Activated CD4-positive, alpha-beta memory T cell treated with anti-CD3 and anti-CD28 coated beads for 36 hours (primary cell): Measurements from ENCODE around the gene PCIF1. TPM values are rescaled to one million over a fixed set of nuclear protein-coding genes. Genes with fewer than 3 reads are reported as not detected.

Source experiments
- CTCF ChIA-PET: fragments of 350-600 bp; sonication (Branson Sonifier 250); formaldehyde crosslinking; loops from one replicate; lab custom pipeline; 2021; ENCODE audit warnings: antibody characterized with exemption, inconsistent platforms; lab: Charles Lee
- POLR2A ChIA-PET: fragments of 350-600 bp; sonication (Branson Sonifier 250); formaldehyde crosslinking; loops from one replicate; lab custom pipeline; 2021; ENCODE audit warnings: antibody characterized with exemption; lab: Charles Lee
- DNase-seq: peaks from one replicate; pipeline ENCODE4 v3.0.0-alpha.2; 2020
- H3K27ac Mint-ChIP-seq: one replicate; pipeline ENCODE4 v1.8.0; 2021; ENCODE audit warnings: mixed read lengths
- H3K27me3 Mint-ChIP-seq: one replicate; pipeline ENCODE4 v1.8.0; 2021; ENCODE audit warnings: mixed read lengths
- H3K36me3 Mint-ChIP-seq: one replicate; pipeline ENCODE4 v1.8.0; 2021; ENCODE audit warnings: mixed read lengths
- H3K4me1 Mint-ChIP-seq: one replicate; pipeline ENCODE4 v1.8.0; 2021; ENCODE audit warnings: low read depth, mixed read lengths
- H3K4me3 Mint-ChIP-seq: one replicate; pipeline ENCODE4 v1.8.0; 2021; ENCODE audit warnings: mild to moderate bottlenecking, mixed read lengths
- H3K9me3 Mint-ChIP-seq: one replicate; pipeline ENCODE4 v1.8.0; 2021; ENCODE audit warnings: mixed read lengths
- intact Hi-C: fragments of 100-400 bp; cut with micrococcal nuclease; formaldehyde crosslinking; loops from one replicate; pipeline ENCODE4 v1.15.1; 2023
- total RNA-seq, 2 experiments: library from RNA; stranded (reverse); gene quantifications; one replicate each; pipeline ENCODE4 v1.2.3, GENCODE V29; 2021

Gene PCIF1
- total RNA-seq, 2 experiments from 2014 or later: 29.9 to 33.0 TPM

GRCh38 chr20:45965169-45966002 lies 30.9 kb downstream of the PCIF1 start:
- Mint-ChIP-seq H3K4me1 (peaks cover 21% of the 10 kb centered on the region), H3K4me3 (no peak overlapping the region), H3K27ac (peak overlapping the region; percentile 28), H3K9me3 (no peaks in the 10 kb centered on the region), H3K27me3 (no peaks in the 10 kb centered on the region), H3K36me3 (peaks cover 43% of the 10 kb centered on the region)
- peak; percentile 33 for DNase-seq
- POLR2A ChIA-PET: interaction anchor here (0.8 to 1.4 kb wide), 4 partner anchors 16 to 75 kb away, joined by 3 to 5 read pairs (median 4); partner anchors contain the start of gene PCIF1
- CTCF ChIA-PET: interaction anchor here (0.7 to 1.5 kb wide), 4 partner anchors 21 to 343 kb away, joined by 3 to 7 read pairs (median 4); no protein-coding TSS in a partner anchor
- intact Hi-C loops: loop anchor here (2.0 kb wide), 1 partner anchor 21 kb away; no protein-coding TSS in a partner anchor

DNA sequence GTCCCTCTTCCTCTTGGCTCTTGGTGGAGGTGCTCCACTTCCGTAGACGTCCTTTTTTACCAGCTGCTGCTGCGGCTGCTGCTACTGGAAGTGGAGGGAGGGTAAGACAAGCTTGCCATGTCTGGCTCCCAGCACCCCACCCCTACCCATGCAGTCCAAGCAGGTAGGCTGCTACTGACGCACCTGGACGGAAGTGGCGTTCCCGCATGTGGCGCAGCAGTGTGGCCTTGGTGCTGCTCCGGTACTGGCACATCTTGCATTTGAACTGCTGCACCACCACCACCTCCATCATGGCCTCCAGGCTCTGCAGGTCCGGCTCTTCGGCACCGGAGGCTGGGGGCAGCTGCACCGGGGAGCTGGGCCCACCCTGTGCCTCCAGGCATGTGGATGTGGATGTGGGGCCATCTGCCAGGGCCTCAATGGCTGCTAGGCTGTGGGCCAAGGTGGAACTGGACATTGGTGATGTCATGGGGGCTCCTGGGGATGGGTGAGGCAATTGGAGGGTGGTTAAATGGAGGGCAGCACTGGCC lies 33.1 kb downstream of the PCIF1 start:
- Mint-ChIP-seq H3K27ac (no peak overlapping the region), H3K4me3 (no peak overlapping the region), H3K36me3 (peaks cover 34% of the 10 kb centered on the region), H3K27me3 (peaks cover 3% of the 10 kb centered on the region), H3K9me3 (no peaks in the 10 kb centered on the region), H3K4me1 (peaks cover 28% of the 10 kb centered on the region)
- ChIA-PET CTCF (interaction anchor here (5.8 to 11.8 kb wide), 2 partner anchors 20 to 45 kb away, joined by 48 to 98 read pairs; no protein-coding TSS in a partner anchor), POLR2A (interaction anchor here (0.6 kb wide), 1 partner anchor 151 kb away, joined by 3 read pairs; no protein-coding TSS in a partner anchor)
- intact Hi-C loops: no loop called here
- DNase-seq: no peak

DNA sequence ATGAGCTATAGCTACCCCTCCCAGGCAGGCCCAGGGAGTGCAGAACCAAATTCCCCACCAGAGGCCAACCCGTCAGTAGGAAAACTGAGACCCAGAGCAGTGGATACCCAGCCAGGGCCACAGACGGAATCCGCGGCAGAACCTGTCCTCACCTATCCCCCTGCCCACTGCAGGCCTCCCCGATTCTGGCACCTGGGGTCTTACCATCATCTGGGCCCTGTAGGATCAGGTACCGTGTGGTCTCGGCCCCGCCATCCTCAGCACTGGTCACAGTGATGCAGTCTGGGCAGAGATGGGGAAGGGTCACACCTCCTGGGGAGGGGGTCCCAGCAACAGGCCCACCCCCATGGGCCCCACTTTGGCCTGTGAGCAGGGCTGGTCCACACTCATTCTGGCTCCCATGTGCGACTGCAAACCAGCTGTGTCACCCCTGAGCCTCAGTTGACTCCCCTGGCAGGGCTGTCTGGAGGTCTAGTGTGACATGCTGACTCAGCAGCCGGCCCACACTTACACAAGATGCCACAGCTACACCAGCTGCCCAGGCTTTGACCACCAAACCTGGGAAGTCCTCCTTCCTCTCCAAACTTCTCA lies 33.7 kb downstream of the PCIF1 start:
- H3K36me3 Mint-ChIP-seq: peaks cover 31% of the 10 kb centered on the region
- H3K27ac Mint-ChIP-seq: no peak overlapping the region
- peaks cover 29% of the 10 kb centered on the region for H3K4me1 Mint-ChIP-seq
- peaks cover 3% of the 10 kb centered on the region for H3K27me3 Mint-ChIP-seq
- no peaks in the 10 kb centered on the region for H3K9me3 Mint-ChIP-seq
- no peak overlapping the region for H3K4me3 Mint-ChIP-seq
- ChIA-PET POLR2A (interaction anchor here (0.6 to 2.8 kb wide), 2 partner anchors 24 to 151 kb away, joined by 3 to 14 read pairs; no protein-coding TSS in a partner anchor), CTCF (interaction anchor here (1.7 to 11.8 kb wide), 9 partner anchors 8 to 381 kb away, joined by 6 to 98 read pairs (median 45); partner anchors contain the start of gene PCIF1)
- no peak for DNase-seq
- intact Hi-C loops: no loop called here

DNA sequence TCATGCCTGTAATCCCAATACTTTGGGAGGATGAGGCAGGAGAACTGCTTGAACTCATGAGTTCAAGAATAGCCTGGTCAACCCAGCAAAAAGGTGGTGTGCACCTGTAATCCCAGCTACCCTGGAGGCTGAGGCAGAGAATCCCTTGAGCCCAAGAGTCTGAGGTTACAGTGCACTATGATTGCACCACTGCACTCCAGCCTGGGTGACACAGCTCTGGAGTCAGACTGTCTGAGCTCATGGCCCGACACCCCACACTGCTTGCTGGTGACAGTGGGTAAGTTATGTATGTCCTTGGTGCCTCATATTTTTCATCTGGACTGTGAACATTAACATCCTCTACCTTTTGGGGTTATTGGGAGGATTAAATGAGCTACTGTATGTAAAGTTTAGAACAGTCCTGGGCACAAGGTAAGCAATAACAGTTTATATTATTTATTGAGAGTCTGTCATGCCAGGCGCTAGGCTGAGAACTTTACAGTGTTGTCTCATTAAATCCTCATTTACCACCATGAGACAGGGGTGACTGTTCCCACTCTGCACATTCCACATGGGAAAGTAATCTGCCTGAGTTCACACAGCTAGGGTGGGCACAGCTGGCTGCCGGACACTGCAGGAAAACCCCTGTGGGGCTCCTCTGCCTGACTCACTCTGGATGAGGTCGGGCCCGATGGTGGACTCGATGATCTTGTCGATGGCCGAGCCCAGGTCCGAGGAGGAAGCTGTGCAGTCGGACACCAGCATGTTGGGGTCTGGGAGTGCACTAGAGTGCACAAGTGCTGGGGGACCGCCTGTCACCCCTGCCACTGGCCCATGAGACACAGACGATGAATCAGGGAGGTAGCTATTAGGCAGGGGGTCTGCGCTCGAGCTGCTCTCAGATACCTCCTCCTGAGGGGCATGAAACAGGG lies 34.6 kb downstream of the PCIF1 start:
- intact Hi-C loops: no loop called here
- no peak for DNase-seq
- peaks cover 29% of the 10 kb centered on the region for H3K4me1 Mint-ChIP-seq
- H3K27ac Mint-ChIP-seq: no peak overlapping the region
- H3K27me3 Mint-ChIP-seq: peaks cover 3% of the 10 kb centered on the region
- ChIA-PET POLR2A (interaction anchor here (2.8 to 3.6 kb wide), 2 partner anchors 25 to 35 kb away, joined by 14 to 28 read pairs; partner anchors contain the start of gene PCIF1), CTCF (interaction anchor here (0.7 to 11.8 kb wide), 26 partner anchors 9 to 380 kb away, joined by 3 to 98 read pairs (median 7); partner anchors contain the start of genes DNTTIP1, PCIF1, SLC12A5 and SNX21)
- H3K4me3 Mint-ChIP-seq: no peak overlapping the region
- peaks cover 24% of the 10 kb centered on the region for H3K36me3 Mint-ChIP-seq
- no peaks in the 10 kb centered on the region for H3K9me3 Mint-ChIP-seq

DNA sequence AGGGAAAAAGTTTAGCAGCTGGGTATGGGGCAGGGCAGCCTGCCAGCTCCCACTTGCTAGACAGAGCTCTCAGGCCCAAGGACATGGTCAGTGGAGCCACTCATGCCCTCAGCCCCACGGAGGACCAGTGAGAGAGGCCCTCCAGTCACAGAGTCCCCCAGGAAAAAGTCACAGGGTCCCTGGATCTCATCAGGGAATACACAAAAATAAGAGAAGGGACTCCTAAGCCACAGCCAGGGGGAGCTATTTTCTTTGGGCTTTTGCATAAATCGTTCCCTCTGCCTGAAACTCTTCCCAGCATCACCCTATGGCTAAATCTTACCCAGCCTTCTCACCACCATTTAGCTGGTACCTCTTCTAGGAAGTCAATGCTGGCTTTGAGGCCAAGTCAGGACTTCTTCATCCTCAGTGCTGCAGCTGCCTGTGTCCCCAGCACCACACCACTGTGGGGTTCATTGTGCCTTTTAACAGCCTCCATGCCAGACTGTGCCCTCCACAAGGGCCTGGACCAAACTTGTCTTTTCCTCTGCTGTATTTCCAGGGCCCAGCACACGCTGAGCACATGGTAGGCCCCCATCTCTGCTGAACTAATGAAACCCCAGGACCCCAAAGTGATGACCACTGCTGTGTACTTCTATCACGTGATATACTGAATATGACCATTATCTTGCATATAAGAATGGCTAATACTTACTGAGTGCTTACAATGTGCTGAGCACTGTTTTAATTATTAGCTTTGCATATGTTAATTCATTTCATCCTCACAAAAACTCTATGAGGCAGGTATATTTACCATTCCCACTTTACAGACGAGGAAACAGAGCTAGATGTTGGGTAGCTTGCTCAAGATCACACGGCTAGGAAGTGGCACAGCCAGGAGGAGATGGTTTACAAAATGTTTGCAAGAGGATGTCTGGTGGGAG lies 35.5 kb downstream of the PCIF1 start:
- intact Hi-C loops: loop anchor here (2.0 to 5.0 kb wide), 3 partner anchors 42 to 158 kb away; partner anchors contain the start of gene UBE2C
- POLR2A ChIA-PET: interaction anchor here (0.7 to 3.6 kb wide), 7 partner anchors 9 to 171 kb away, joined by 3 to 28 read pairs (median 4); partner anchors contain the start of gene PCIF1
- Mint-ChIP-seq H3K4me1 (peaks cover 28% of the 10 kb centered on the region), H3K9me3 (no peaks in the 10 kb centered on the region), H3K36me3 (peaks cover 21% of the 10 kb centered on the region), H3K4me3 (peak overlapping the region; percentile 85), H3K27ac (peak overlapping the region; percentile 99), H3K27me3 (peaks cover 3% of the 10 kb centered on the region)
- no peak for DNase-seq
- CTCF ChIA-PET: interaction anchor here (0.6 to 11.8 kb wide), 38 partner anchors 10 to 607 kb away, joined by 3 to 98 read pairs (median 4); partner anchors contain the start of genes DNTTIP1, PCIF1, SLC12A5 and SNX21

GRCh38 chr20:45970646-45971424 lies 36.4 kb downstream of the PCIF1 start:
- peaks cover 15% of the 10 kb centered on the region for H3K36me3 Mint-ChIP-seq
- POLR2A ChIA-PET: interaction anchor here (0.7 to 3.6 kb wide), 9 partner anchors 9 to 171 kb away, joined by 3 to 28 read pairs (median 4); partner anchors contain the start of genes PCIF1 and ZSWIM1
- H3K27me3 Mint-ChIP-seq: peaks cover 3% of the 10 kb centered on the region
- CTCF ChIA-PET: interaction anchor here (0.6 to 11.8 kb wide), 32 partner anchors 9 to 608 kb away, joined by 3 to 98 read pairs (median 6); partner anchors contain the start of genes DNTTIP1, PCIF1, SLC12A5 and SNX21
- H3K4me1 Mint-ChIP-seq: peaks cover 22% of the 10 kb centered on the region
- no peaks in the 10 kb centered on the region for H3K9me3 Mint-ChIP-seq
- intact Hi-C loops: loop anchor here (1.0 to 5.0 kb wide), 4 partner anchors 41 to 159 kb away; partner anchors contain the start of genes ACOT8, UBE2C and ZSWIM3
- H3K4me3 Mint-ChIP-seq: peak overlapping the region; percentile 85
- DNase-seq: peak; percentile 51
- H3K27ac Mint-ChIP-seq: peak overlapping the region; percentile 99

GRCh38 chr20:45971425-45971674 lies 36.9 kb downstream of the PCIF1 start:
- H3K36me3 Mint-ChIP-seq: peaks cover 15% of the 10 kb centered on the region
- CTCF ChIA-PET: interaction anchor here (1.0 to 11.8 kb wide), 11 partner anchors 11 to 608 kb away, joined by 3 to 98 read pairs (median 16); partner anchors contain the start of genes CTSA, NEURL2, PCIF1 and SYS1
- peak overlapping the region; percentile 99 for H3K27ac Mint-ChIP-seq
- intact Hi-C loops: loop anchor here (1.0 to 5.0 kb wide), 4 partner anchors 41 to 159 kb away; partner anchors contain the start of genes ACOT8, UBE2C and ZSWIM3
- H3K4me1 Mint-ChIP-seq: peaks cover 21% of the 10 kb centered on the region
- H3K9me3 Mint-ChIP-seq: no peaks in the 10 kb centered on the region
- POLR2A ChIA-PET: interaction anchor here (1.2 to 3.6 kb wide), 6 partner anchors 37 to 172 kb away, joined by 3 to 28 read pairs (median 4); partner anchors contain the start of genes PCIF1 and ZSWIM1
- peaks cover 3% of the 10 kb centered on the region for H3K27me3 Mint-ChIP-seq
- no peak for DNase-seq
- H3K4me3 Mint-ChIP-seq: peak overlapping the region; percentile 85

DNA sequence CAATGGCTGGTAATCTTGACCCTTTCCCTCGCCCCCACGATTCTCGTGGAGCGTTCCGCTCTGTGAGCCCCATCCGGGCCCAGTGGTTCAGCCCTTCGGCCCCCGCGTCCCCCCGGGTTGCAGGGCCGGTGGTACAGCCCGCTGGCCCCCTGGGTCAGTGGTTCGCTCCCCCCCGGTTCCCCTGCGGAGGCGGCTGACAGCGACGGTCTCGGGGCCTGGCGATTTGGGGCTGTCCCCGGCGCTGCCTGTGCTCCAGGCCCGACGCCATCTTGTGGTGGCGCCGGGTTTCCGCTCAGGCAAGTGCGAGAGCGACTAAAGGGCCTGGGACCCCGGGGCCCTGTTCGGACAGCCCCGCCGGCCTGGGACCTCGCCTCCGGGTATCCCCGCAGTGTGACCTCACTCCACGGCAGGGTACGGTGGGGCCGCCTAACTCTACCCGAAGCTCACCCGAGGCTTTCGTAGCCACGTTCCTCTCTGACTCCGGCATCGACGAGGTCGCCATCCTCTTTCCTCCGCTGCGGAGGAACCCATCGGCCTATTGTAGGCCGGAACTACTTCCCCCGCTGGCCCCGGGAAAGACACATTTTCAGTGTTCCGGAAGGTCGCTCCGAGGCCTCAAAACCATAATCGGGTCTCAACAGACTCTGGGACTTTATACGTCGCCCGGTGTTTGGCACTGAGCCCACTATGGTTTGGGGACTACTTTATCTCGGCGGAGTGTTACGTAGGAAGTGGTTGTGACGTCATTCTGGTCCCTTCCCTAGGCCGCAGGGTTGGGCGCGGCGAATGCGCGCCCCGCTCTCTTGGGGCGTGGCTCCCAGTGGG lies 37.4 kb downstream of the PCIF1 start, which contains the start of gene ZNF335:
TSS of gene ZNF335 (minus strand) at position 529 of the 825 bp plus-strand sequence. CDS start 793 bp downstream, outside the sequence.
- POLR2A ChIA-PET: interaction anchor here (1.2 to 3.6 kb wide), 5 partner anchors 37 to 172 kb away, joined by 3 to 28 read pairs (median 3); partner anchors contain the start of genes PCIF1 and ZSWIM1
- peak within 1 kb of the TSS; percentile 99 for H3K27ac Mint-ChIP-seq
- intact Hi-C loops: loop anchor here (1.0 to 5.0 kb wide), 7 partner anchors 37 to 160 kb away; partner anchors contain the start of genes ACOT8, CTSA, NCOA5 and NEURL2
- H3K4me1 Mint-ChIP-seq: peaks cover 21% of the 10 kb centered on the region
- H3K36me3 Mint-ChIP-seq: peaks cover 15% of the 10 kb centered on the region
- peak; percentile 95 for DNase-seq
- no peaks in the 10 kb centered on the region for H3K9me3 Mint-ChIP-seq
- H3K4me3 Mint-ChIP-seq: peak within 1 kb of the TSS; percentile 85
- H3K27me3 Mint-ChIP-seq: peaks cover 3% of the 10 kb centered on the region
- CTCF ChIA-PET: interaction anchor here (1.1 to 11.8 kb wide), 10 partner anchors 12 to 171 kb away, joined by 3 to 98 read pairs (median 30); partner anchors contain the start of genes CTSA, NEURL2 and PCIF1
